ENCODE data around the gene WFIKKN1.
A peak's percentile ranks its signal among the peaks of the same experiment; 100 is the strongest.
"Not testable (repeated sequence)": the region's sequence is repeated elsewhere in the genome, so short reads cannot be mapped to it uniquely, and the experiment has no call there.

The WFIKKN1 gene

GRCh38 chr16:595942-596735 is 34.6 kb upstream of the WFIKKN1 start:
- FAIRE-seq, result no peak

GRCh38 chr16:596736-597060 is 34.1 kb upstream of the WFIKKN1 start:
- FAIRE-seq, result no peak

- not testable (repeated sequence) for FAIRE-seq
Measured at GRCh38 chr16:597655-598054, 33.1 kb upstream of the WFIKKN1 start.

- no peak for FAIRE-seq
Measured at GRCh38 chr16:598823-599739, 31.7 kb upstream of the WFIKKN1 start.

GRCh38 chr16:600781-601180 is 30.0 kb upstream of the WFIKKN1 start:
- FAIRE-seq, result peak; percentile 73

GRCh38 chr16:603933-604332 is 26.9 kb upstream of the WFIKKN1 start:
- FAIRE-seq, result no peak

GRCh38 chr16:606656-607307 is 24.0 kb upstream of the WFIKKN1 start:
- no peak for FAIRE-seq

- FAIRE-seq, result no peak
Measured at GRCh38 chr16:608019-608418, 22.8 kb upstream of the WFIKKN1 start.

GRCh38 chr16:609316-609715 is 21.5 kb upstream of the WFIKKN1 start:
- FAIRE-seq, result no peak

GRCh38 chr16:609984-610383 is 20.8 kb upstream of the WFIKKN1 start:
- no peak for FAIRE-seq

GRCh38 chr16:610513-611381 is 20.0 kb upstream of the WFIKKN1 start:
- no peak for FAIRE-seq

GRCh38 chr16:615122-615521 is 15.7 kb upstream of the WFIKKN1 start:
- no peak for FAIRE-seq

- FAIRE-seq, result no peak
Measured at GRCh38 chr16:616733-617586, 13.8 kb upstream of the WFIKKN1 start.

- no peak for FAIRE-seq
Measured at GRCh38 chr16:617855-618254, 12.9 kb upstream of the WFIKKN1 start.

- no peak for FAIRE-seq
Measured at GRCh38 chr16:619476-620100, 11.2 kb upstream of the WFIKKN1 start.

- FAIRE-seq, result no peak
Measured at GRCh38 chr16:620700-621525, 9.9 kb upstream of the WFIKKN1 start.

- no peak for FAIRE-seq
Measured at GRCh38 chr16:621526-622105, 9.2 kb upstream of the WFIKKN1 start.

- FAIRE-seq, result no peak
Measured at GRCh38 chr16:622920-623280, 7.9 kb upstream of the WFIKKN1 start.

- no peak for FAIRE-seq
Measured at GRCh38 chr16:624526-625070, 6.2 kb upstream of the WFIKKN1 start.

All from G401.6 (cell line).